Effector memory CD4-positive, alpha-beta T cell (primary cell): ENCODE measurements around the gene ZNF334.

Experiments
- DNase-seq, 3 donors: peaks; one replicate each; pipeline ENCODE4 v3.0.0-alpha.2; 2020
- H3K27ac ChIP-seq: 2 replicates; pipeline ENCODE4 v1.7.0; 2013; ENCODE audit warnings: mild to moderate bottlenecking, low read length, moderate library complexity; ENCODE audit not compliant: insufficient read depth, poor library complexity, severe bottlenecking
- H3K27me3 ChIP-seq: replicated peaks from 2 replicates; pipeline ENCODE4 v1.7.0; 2013; ENCODE audit warnings: mild to moderate bottlenecking, low read length; ENCODE audit not compliant: insufficient read depth, control insufficient read depth, poor library complexity, severe bottlenecking
- H3K36me3 ChIP-seq: 2 replicates; pipeline ENCODE4 v1.7.0; 2013; ENCODE audit warnings: mild to moderate bottlenecking, low read length, moderate library complexity; ENCODE audit not compliant: control insufficient read depth, insufficient read depth
- H3K4me1 ChIP-seq: 2 replicates; pipeline ENCODE4 v1.7.0; 2013; ENCODE audit warnings: low read length, mild to moderate bottlenecking; ENCODE audit not compliant: control insufficient read depth, insufficient read depth, poor library complexity, severe bottlenecking
- H3K4me3 ChIP-seq: 2 replicates; pipeline ENCODE4 v1.7.0; 2013; ENCODE audit warnings: low read length, low read depth, mild to moderate bottlenecking; ENCODE audit not compliant: insufficient read depth, poor library complexity, severe bottlenecking
- H3K9me3 ChIP-seq: 2 replicates; pipeline ENCODE4 v1.7.0; 2013; ENCODE audit warnings: mild to moderate bottlenecking, low read length, moderate library complexity; ENCODE audit not compliant: control insufficient read depth

ZNF334 gene

GRCh38 chr20:46461808-46462207 lies 51.6 kb downstream of the ZNF334 start:
- H3K4me3 ChIP-seq: no peak overlapping the region
- H3K27me3 ChIP-seq: peaks cover 7% of the 10 kb centered on the region
- DNase-seq: no peak
- no peaks in the 10 kb centered on the region for H3K9me3 ChIP-seq
- H3K4me1 ChIP-seq: no peaks in the 10 kb centered on the region
- H3K27ac ChIP-seq: no peak overlapping the region
- H3K36me3 ChIP-seq: no peaks in the 10 kb centered on the region

GRCh38 chr20:46458866-46459750 lies 54.3 kb downstream of the ZNF334 start:
- H3K27ac ChIP-seq: no peak overlapping the region
- H3K4me1 ChIP-seq: no peaks in the 10 kb centered on the region
- H3K9me3 ChIP-seq: peaks cover 8% of the 10 kb centered on the region
- DNase-seq: no peak
- H3K27me3 ChIP-seq: peaks cover 7% of the 10 kb centered on the region
- H3K36me3 ChIP-seq: no peaks in the 10 kb centered on the region
- H3K4me3 ChIP-seq: no peak overlapping the region

GRCh38 chr20:46456255-46457028 lies 56.9 kb downstream of the ZNF334 start:
- H3K4me1 ChIP-seq: no peaks in the 10 kb centered on the region
- H3K27me3 ChIP-seq: peaks cover 7% of the 10 kb centered on the region
- H3K36me3 ChIP-seq: no peaks in the 10 kb centered on the region
- DNase-seq: no peak
- H3K27ac ChIP-seq: no peak overlapping the region
- peaks cover 8% of the 10 kb centered on the region for H3K9me3 ChIP-seq
- no peak overlapping the region for H3K4me3 ChIP-seq

GRCh38 chr20:46455729-46456128 lies 57.6 kb downstream of the ZNF334 start:
- no peak for DNase-seq
- H3K36me3 ChIP-seq: no peaks in the 10 kb centered on the region
- no peak overlapping the region for H3K27ac ChIP-seq
- peaks cover 8% of the 10 kb centered on the region for H3K9me3 ChIP-seq
- H3K27me3 ChIP-seq: peaks cover 7% of the 10 kb centered on the region
- no peak overlapping the region for H3K4me3 ChIP-seq
- no peaks in the 10 kb centered on the region for H3K4me1 ChIP-seq
